HCT116 (cell line): ENCODE results near the gene SCN1A. TPM values are rescaled to one million over a fixed set of nuclear protein-coding genes. Genes with fewer than 3 reads are reported as not detected.

Source experiments
- ATAC-seq: fragments of 200-7000 bp; cut with Tn5 transposase; 2 replicates; pipeline ENCODE4 v1.9.1; 2020; ENCODE audit warnings: mild to moderate bottlenecking, moderate library complexity
- BruUV-seq: library from RNA; stranded (reverse); fragments of 400-500 nt; replicated peaks from 2 replicates; lab custom pipeline; 2021; lab: Mats Ljungman, UMichigan
- CTCF ChIA-PET: fragments of 300-600 bp; sonication (Branson Sonifier 250); formaldehyde crosslinking; loops from one replicate; lab custom pipeline; 2021; ENCODE audit warnings: antibody characterized with exemption; lab: Charles Lee
- POLR2A ChIA-PET: fragments of 300-600, 350-600 bp; sonication (Branson Sonifier 250); formaldehyde crosslinking; loops from one replicate; lab custom pipeline; 2021; ENCODE audit warnings: antibody characterized with exemption; lab: Charles Lee
- RAD21 ChIA-PET, 2 experiments: fragments of 300-600 bp; sonication (Branson Sonifier 250); formaldehyde crosslinking; loops; one replicate each; lab custom pipeline; 2023; ENCODE audit warnings: low total read pairs in 2 of 2; ENCODE audit not compliant: uncharacterized antibody in 2 of 2, unreplicated experiment in 2 of 2, low non-redundant PET in 1 of 2; lab: Charles Lee
- DNase-seq: peaks from one replicate; pipeline ENCODE4 v3.0.0-alpha.2; 2010; ENCODE audit warnings: low read depth, low spot score
- H2AFZ ChIP-seq: fragments of 200-600 bp; shearing (Covaris generic), sonication (generic); 2 replicates; pipeline ENCODE4 v1.6.1; 2017; ENCODE audit warnings: low read depth, mixed run types, mixed read lengths, antibody characterized with exemption, low read length; ENCODE audit not compliant: poor library complexity, severe bottlenecking
- H3K27ac ChIP-seq: 2 replicates; pipeline ENCODE4 v1.5.1; 2012; ENCODE audit warnings: low read depth, low read length
- H3K27me3 ChIP-seq: fragments of 200-600 bp; sonication (generic); 2 replicates; pipeline ENCODE4 v1.6.1; 2016; ENCODE audit warnings: mixed run types, low read length, mixed read lengths; ENCODE audit not compliant: insufficient read depth
- H3K36me3 ChIP-seq, 2 experiments: fragments of 200-500 bp in 1 of 2; fragments of 200-600 bp in 1 of 2; sonication (Bioruptor generic) in 1 of 2; sonication (generic) in 1 of 2; 2 replicates each; pipeline versions ENCODE4 v1.5.1 to v1.6.1; 2014 to 2016; ENCODE audit warnings: low read length in 2 of 2, inconsistent platforms in 1 of 2, mixed read lengths in 1 of 2, mixed run types in 1 of 2; ENCODE audit not compliant: insufficient read depth in 2 of 2, control insufficient read depth in 1 of 2
- H3K4me1 ChIP-seq, 2 experiments: fragments of 200-600 bp in 1 of 2; sonication (generic) in 1 of 2; 2 replicates each; pipeline versions ENCODE4 v1.5.1 to v1.6.1; 2012 to 2017; ENCODE audit warnings: low read length in 2 of 2, inconsistent platforms in 1 of 2, mild to moderate bottlenecking in 1 of 2, mixed read lengths in 1 of 2, mixed run types in 1 of 2, moderate library complexity in 1 of 2; ENCODE audit not compliant: insufficient read depth in 2 of 2, control insufficient read depth in 1 of 2
- H3K4me2 ChIP-seq: fragments of 200-600 bp; sonication (generic); 2 replicates; pipeline ENCODE4 v1.6.1; 2017; ENCODE audit warnings: mixed run types, low read length, mixed read lengths
- H3K4me3 ChIP-seq, 2 experiments: fragments of 200-600 bp in 1 of 2; sonication (generic) in 1 of 2; replicated peaks in 1 of 2; 2 replicates each; pipeline ENCODE4 v1.5.1; 2011 to 2016; ENCODE audit warnings: low read length in 2 of 2, control low read depth in 1 of 2, low read depth in 1 of 2, mild to moderate bottlenecking in 1 of 2, mixed read lengths in 1 of 2, mixed run types in 1 of 2
- H3K79me2 ChIP-seq: fragments of 200-600 bp; sonication (generic); 2 replicates; pipeline ENCODE4 v1.6.1; 2017; ENCODE audit warnings: mild to moderate bottlenecking, mixed run types, low read length, moderate library complexity, mixed read lengths; ENCODE audit not compliant: insufficient read depth
- H3K9ac ChIP-seq: fragments of 200-600 bp; sonication (generic); 2 replicates; pipeline ENCODE4 v1.6.1; 2016; ENCODE audit warnings: low read length, mixed read lengths
- H3K9me2 ChIP-seq: fragments of 200-600 bp; sonication (generic), shearing (Covaris generic); 2 replicates; pipeline ENCODE4 v1.6.1; 2017; ENCODE audit warnings: mixed run types, mild to moderate bottlenecking, moderate library complexity; ENCODE audit not compliant: insufficient read depth
- H3K9me3 ChIP-seq, 2 experiments: fragments of 200-500 bp in 1 of 2; fragments of 200-600 bp in 1 of 2; sonication (Bioruptor generic) in 1 of 2; sonication (generic) in 1 of 2; 2 replicates each; pipeline ENCODE4 v1.6.1; 2014 to 2017; ENCODE audit warnings: low read length in 2 of 2, mixed read lengths in 2 of 2, inconsistent platforms in 1 of 2, low read depth in 1 of 2, mild to moderate bottlenecking in 1 of 2, mixed run types in 1 of 2, moderate library complexity in 1 of 2; ENCODE audit not compliant: control insufficient read depth in 1 of 2, insufficient read depth in 1 of 2
- H4K20me1 ChIP-seq: fragments of 200-600 bp; sonication (generic), shearing (Covaris generic); 2 replicates; pipeline ENCODE4 v1.6.1; 2017; ENCODE audit warnings: mixed run types, mild to moderate bottlenecking, moderate library complexity; ENCODE audit not compliant: insufficient read depth
- EGR1 ChIP-seq: IDR thresholded peaks from 2 replicates; pipeline ENCODE4 v1.6.1; 2012; ENCODE audit warnings: low read depth
- FOSL1 ChIP-seq: IDR thresholded peaks from 2 replicates; pipeline ENCODE4 v1.6.1; 2012; ENCODE audit warnings: low read depth
- RAD21 ChIP-seq: IDR thresholded peaks from 2 replicates; pipeline ENCODE4 v1.6.1; 2012; ENCODE audit warnings: low read depth, mild to moderate bottlenecking
- SIN3A ChIP-seq: IDR thresholded peaks from 2 replicates; pipeline ENCODE4 v1.6.1; 2012; ENCODE audit warnings: low read depth
- ZBTB33 ChIP-seq: IDR thresholded peaks from 2 replicates; pipeline ENCODE4 v1.6.1; 2011; ENCODE audit warnings: mild to moderate bottlenecking, low read length, moderate library complexity; ENCODE audit not compliant: insufficient replicate concordance; ENCODE audit errors: extremely low read depth
- intact Hi-C: fragments of 100-400 bp; cut with micrococcal nuclease; formaldehyde crosslinking; loops from 2 replicates; pipeline ENCODE4 v1.10.0; 2022
- total RNA-seq: library from RNA; stranded (reverse); gene quantifications from one replicate; pipeline ENCODE4 v1.2.1, GENCODE V29; 2021; ENCODE audit not compliant: unreplicated experiment
- TF ChIP-seq, protein P1 (sequence below): IDR thresholded peaks from 2 replicates; pipeline ENCODE4 v1.6.1; 2012

The SCN1A gene
- total RNA-seq, 1 experiment from 2014 or later, result not detected

- DNase-seq (no peak), ATAC-seq (no peak)
- TF ChIP-seq, protein P1, sequence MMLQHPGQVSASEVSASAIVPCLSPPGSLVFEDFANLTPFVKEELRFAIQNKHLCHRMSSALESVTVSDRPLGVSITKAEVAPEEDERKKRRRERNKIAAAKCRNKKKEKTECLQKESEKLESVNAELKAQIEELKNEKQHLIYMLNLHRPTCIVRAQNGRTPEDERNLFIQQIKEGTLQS, result no peak
- TF ChIP-seq ZBTB33, result no peak
- ChIA-PET POLR2A (no interaction called here), RAD21 (no interaction called here), CTCF (interaction anchor here (0.9 kb wide), 1 partner anchor 35 kb away, joined by 3 read pairs; the partner anchor contains the start of gene SCN1A)
- Histone ChIP-seq H3K9me2 (no peaks in the 10 kb centered on the region), H3K9me3 (no peaks in the 10 kb centered on the region), H3K4me3 (no peak overlapping the region), H3K27me3 (peaks cover 6% of the 10 kb centered on the region; the same call in 1 of the 2 replicates), H3K36me3 (no peaks in the 10 kb centered on the region), H3K9ac (no peak overlapping the region), H4K20me1 (no peaks in the 10 kb centered on the region), H3K27ac (no peak overlapping the region), H3K4me2 (no peak overlapping the region), H2AFZ (no peak overlapping the region), H3K4me1 (no peaks in the 10 kb centered on the region), H3K79me2 (no peaks in the 10 kb centered on the region)
- intact Hi-C loops, result no loop called here
- no TSS peak for BruUV-seq
These were observed 34.9 kb downstream of the SCN1A start for GRCh38 chr2:166092889-166093288.

GRCh38 chr2:166091439-166091838 is 36.4 kb downstream of the SCN1A start:
- Histone ChIP-seq H4K20me1 (no peaks in the 10 kb centered on the region), H3K36me3 (no peaks in the 10 kb centered on the region), H3K4me3 (no peak overlapping the region), H3K79me2 (no peaks in the 10 kb centered on the region), H2AFZ (no peak overlapping the region), H3K27ac (no peak overlapping the region), H3K9me2 (no peaks in the 10 kb centered on the region), H3K27me3 (peaks cover 6% of the 10 kb centered on the region; the same call in 1 of the 2 replicates), H3K4me2 (no peak overlapping the region), H3K4me1 (no peaks in the 10 kb centered on the region), H3K9ac (no peak overlapping the region), H3K9me3 (no peaks in the 10 kb centered on the region)
- TF ChIP-seq FOSL1 (no peak), EGR1 (no peak), SIN3A (no peak), ZBTB33 (no peak), RAD21 (no peak)
- ATAC-seq (no peak), DNase-seq (no peak)
- BruUV-seq, result no TSS peak
- ChIA-PET POLR2A (no interaction called here), CTCF (no interaction called here), RAD21 (no interaction called here)
- intact Hi-C loops, result no loop called here
